Neural crest cell (in vitro differentiated cells): ENCODE results near the gene ASIC2. TPM values are rescaled to one million over a fixed set of nuclear protein-coding genes. Genes with fewer than 3 reads are reported as not detected.

Experiments
- DNase-seq: peaks from one replicate; pipeline ENCODE4 v3.0.0; 2021; ENCODE audit warnings: low read depth, mixed read lengths, low spot score
- H3K27ac Mint-ChIP-seq: one replicate; pipeline ENCODE4 v1.8.0; 2021; ENCODE audit warnings: mild to moderate bottlenecking, mixed read lengths; ENCODE audit not compliant: unreplicated experiment
- H3K27me3 Mint-ChIP-seq: 2 replicates; pipeline ENCODE4 v1.8.0; 2021; ENCODE audit warnings: low read depth, mild to moderate bottlenecking, mixed read lengths
- H3K36me3 Mint-ChIP-seq: 2 replicates; pipeline ENCODE4 v1.8.0; 2021; ENCODE audit warnings: low read depth, mild to moderate bottlenecking, mixed read lengths
- H3K4me1 Mint-ChIP-seq: 2 replicates; pipeline ENCODE4 v1.8.0; 2021; ENCODE audit warnings: mixed read lengths
- H3K4me3 Mint-ChIP-seq: one replicate; pipeline ENCODE4 v1.8.0; 2021; ENCODE audit warnings: mild to moderate bottlenecking, mixed read lengths
- H3K9me3 Mint-ChIP-seq: 2 replicates; pipeline ENCODE4 v1.8.0; 2021; ENCODE audit warnings: mixed read lengths
- CTCF ChIP-seq: fragments of 200-600 bp; sonication (generic); conservative IDR thresholded peaks from 2 replicates; pipeline ENCODE4 v1.5.0; 2021; ENCODE audit warnings: antibody characterized with exemption, mild to moderate bottlenecking
- total RNA-seq: library from RNA; stranded (reverse); gene quantifications from 2 replicates; pipeline ENCODE4 v1.2.1, GENCODE V29; 2021

The ASIC2 gene
- total RNA-seq, 1 donor from 2014 or later, result 0.12 TPM

GRCh38 chr17:33131620-33132019 is 161.5 kb downstream of the ASIC2 start:
- no peak for TF ChIP-seq CTCF
- Mint-ChIP-seq H3K9me3 (no peaks in the 10 kb centered on the region), H3K27me3 (peaks cover 72% of the 10 kb centered on the region), H3K36me3 (no peaks in the 10 kb centered on the region), H3K4me1 (no peaks in the 10 kb centered on the region), H3K27ac (no peak overlapping the region), H3K4me3 (no peak overlapping the region)
- DNase-seq, result no peak

- no peak for TF ChIP-seq CTCF
- H3K4me3 Mint-ChIP-seq, result no peak overlapping the region
These were observed 165.4 kb downstream of the ASIC2 start for GRCh38 chr17:33127706-33128105.

GRCh38 chr17:33126086-33126485 is 167.0 kb downstream of the ASIC2 start:
- Mint-ChIP-seq H3K4me1 (no peaks in the 10 kb centered on the region), H3K4me3 (no peak overlapping the region), H3K9me3 (no peaks in the 10 kb centered on the region), H3K36me3 (no peaks in the 10 kb centered on the region), H3K27ac (no peak overlapping the region), H3K27me3 (peaks cover 63% of the 10 kb centered on the region)
- no peak for DNase-seq
- TF ChIP-seq CTCF, result no peak

More at GRCh38 chr17:33127706-33128105, 165.4 kb downstream of the ASIC2 start:
- Mint-ChIP-seq H3K9me3 (no peaks in the 10 kb centered on the region), H3K27ac (no peak overlapping the region), H3K36me3 (no peaks in the 10 kb centered on the region), H3K27me3 (peaks cover 58% of the 10 kb centered on the region), H3K4me1 (no peaks in the 10 kb centered on the region)
- DNase-seq, result no peak

- no peak for DNase-seq
- H3K36me3 Mint-ChIP-seq, result no peaks in the 10 kb centered on the region
These were observed 167.5 kb downstream of the ASIC2 start for GRCh38 chr17:33125552-33125950.

GRCh38 chr17:33124871-33125551 is 168.1 kb downstream of the ASIC2 start:
- Mint-ChIP-seq H3K4me1 (no peaks in the 10 kb centered on the region), H3K36me3 (no peaks in the 10 kb centered on the region), H3K27ac (no peak overlapping the region), H3K4me3 (no peak overlapping the region), H3K9me3 (no peaks in the 10 kb centered on the region), H3K27me3 (peaks cover 57% of the 10 kb centered on the region)
- TF ChIP-seq CTCF, result no peak
- DNase-seq, result no peak

More at GRCh38 chr17:33125552-33125950, 167.5 kb downstream of the ASIC2 start:
- Mint-ChIP-seq H3K9me3 (no peaks in the 10 kb centered on the region), H3K27me3 (peaks cover 59% of the 10 kb centered on the region), H3K27ac (no peak overlapping the region), H3K4me3 (no peak overlapping the region), H3K4me1 (no peaks in the 10 kb centered on the region)
- no peak for TF ChIP-seq CTCF
